A204.1 (cell line): ENCODE data around the gene KRTAP5-6.

Source experiments
- FAIRE-seq: peaks from 2 replicates; lab custom pipeline; 2012; peaks lifted over from hg19 to GRCh38; lab: Jason Lieb, UNC

The KRTAP5-6 gene

GRCh38 chr11:1733716-1734640 is 37.0 kb downstream of the KRTAP5-6 start:
- FAIRE-seq, result no peak

DNA sequence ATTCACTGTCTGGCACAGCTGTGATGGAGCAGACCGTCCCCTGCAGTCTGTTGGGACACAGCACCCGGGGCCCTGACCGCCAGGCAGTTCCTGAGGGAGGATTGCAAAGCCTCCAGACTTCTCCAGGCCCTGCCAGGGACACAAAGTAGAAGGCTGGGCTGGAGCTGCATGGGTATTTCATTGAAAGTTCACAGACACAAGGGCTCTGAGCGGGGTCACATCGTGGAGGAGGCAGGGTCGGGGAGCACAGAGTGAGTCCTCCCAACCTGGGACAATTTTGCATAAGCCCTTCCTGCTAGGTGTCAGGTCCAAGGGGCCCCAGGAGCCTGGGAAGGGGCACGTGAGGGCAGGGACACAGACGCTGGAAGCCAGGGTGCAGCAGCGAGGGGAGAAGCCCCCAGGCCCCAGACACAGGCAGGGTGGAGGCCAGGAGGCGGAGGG is 37.7 kb downstream of the KRTAP5-6 start:
- FAIRE-seq, result no peak

GRCh38 chr11:1735271-1735670 is 38.3 kb downstream of the KRTAP5-6 start:
- FAIRE-seq, result no peak

DNA sequence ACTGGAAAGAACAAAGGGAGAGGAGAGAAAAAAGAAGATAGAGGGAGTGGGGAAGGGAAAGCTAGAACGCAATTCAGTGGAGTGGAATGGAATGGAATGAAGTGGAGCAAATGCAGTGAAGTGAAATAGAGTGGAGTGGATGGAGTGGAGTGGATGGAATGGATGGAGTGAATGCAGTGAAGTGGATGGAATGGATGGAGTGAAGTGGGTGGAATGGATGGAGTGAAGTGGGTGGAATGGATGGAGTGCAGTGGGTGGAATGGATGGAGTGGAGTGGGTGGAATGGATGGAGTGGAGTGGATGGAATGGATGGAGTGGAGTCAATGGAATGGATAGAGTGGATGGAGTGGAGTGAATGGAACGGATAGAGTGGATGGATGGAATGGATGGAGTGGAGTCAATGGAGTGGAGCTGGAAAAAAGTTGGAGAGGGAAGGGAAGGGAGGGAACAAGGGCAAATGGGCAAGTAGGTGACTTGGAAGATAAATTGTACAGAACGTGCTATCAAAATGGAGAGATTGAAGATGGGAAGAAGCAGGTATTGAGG is 39.5 kb downstream of the KRTAP5-6 start:
- FAIRE-seq, result no peak

GRCh38 chr11:1737080-1737757 is 40.2 kb downstream of the KRTAP5-6 start:
- FAIRE-seq, result no peak

- FAIRE-seq, result no peak
Measured at GRCh38 chr11:1738380-1738779, 41.4 kb downstream of the KRTAP5-6 start.

GRCh38 chr11:1739576-1739975 is 42.6 kb downstream of the KRTAP5-6 start:
- FAIRE-seq, result no peak

DNA sequence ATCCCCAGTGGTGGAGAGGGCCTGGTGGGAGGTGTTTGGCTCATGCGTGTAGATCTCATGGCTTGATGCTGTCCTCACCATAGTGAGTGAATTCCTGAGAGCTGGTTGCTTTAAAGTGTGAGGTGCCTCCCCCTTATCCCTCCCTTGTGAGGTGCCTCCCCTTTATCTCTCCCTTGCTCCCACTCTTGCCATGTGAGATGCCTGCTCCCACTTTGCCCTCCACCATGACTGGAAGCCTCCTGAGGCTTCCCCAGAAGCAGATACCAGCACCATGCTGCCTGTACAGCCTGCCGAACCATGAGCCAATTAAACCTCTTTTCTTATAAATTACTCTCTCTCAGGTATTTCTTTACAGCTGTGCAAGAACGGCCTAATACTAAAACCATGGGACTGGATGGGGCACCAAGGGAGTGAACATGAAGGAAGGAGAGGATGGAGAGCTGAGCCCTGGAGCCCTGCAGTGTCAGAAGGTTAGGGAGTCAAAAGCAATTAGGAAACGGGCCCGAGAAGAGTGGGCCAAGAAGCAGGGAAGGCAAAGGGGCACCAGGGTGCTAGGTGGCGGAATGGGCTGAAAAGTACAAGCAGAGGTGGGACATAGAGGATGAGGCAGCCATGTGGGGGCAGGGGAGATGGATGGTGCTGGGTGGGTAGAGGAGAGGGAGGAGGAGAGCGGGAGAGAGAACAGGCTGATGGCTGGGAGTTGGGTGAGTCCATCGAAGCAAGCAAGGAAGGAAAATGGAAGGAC is 44.0 kb downstream of the KRTAP5-6 start:
- FAIRE-seq, result no peak

DNA sequence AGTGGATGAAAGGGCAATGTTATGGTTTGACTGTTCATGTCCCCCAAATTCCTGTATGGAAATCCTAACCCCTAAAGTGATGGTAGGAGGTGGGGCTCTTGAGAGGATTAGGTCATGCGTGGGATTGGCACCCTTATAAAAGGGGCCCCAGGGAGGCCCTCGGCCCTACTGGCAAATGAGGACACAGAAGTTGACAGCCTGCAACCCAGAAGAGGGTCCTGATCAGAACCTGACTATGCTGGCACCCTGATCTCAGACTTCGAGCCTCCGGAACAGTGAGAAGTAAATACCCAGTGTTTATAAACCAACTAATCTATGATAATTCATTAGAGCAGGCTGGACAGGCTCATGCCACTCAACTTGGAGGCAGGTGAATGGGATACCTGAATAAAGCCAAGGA is 44.7 kb downstream of the KRTAP5-6 start:
- no peak for FAIRE-seq

DNA sequence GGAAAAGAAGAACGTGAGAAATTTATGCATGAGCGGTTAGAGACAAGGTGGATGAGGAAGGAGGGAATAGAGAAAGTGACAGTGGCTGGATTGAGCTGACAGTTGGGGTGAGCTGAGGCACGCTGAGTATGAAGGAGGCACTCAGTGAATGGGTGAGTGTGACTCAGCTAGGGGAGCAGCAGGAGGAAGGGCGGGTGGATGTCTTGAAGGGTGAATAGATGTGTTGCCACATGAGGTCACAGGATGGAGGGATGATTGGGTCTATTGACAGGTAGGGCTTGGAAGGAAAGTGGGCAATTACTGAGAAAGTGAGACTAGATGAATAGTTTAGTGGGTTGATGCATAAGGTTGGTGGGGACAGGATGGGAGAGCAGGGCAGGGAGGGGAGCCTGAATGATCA is 45.4 kb downstream of the KRTAP5-6 start:
- FAIRE-seq, result no peak

DNA sequence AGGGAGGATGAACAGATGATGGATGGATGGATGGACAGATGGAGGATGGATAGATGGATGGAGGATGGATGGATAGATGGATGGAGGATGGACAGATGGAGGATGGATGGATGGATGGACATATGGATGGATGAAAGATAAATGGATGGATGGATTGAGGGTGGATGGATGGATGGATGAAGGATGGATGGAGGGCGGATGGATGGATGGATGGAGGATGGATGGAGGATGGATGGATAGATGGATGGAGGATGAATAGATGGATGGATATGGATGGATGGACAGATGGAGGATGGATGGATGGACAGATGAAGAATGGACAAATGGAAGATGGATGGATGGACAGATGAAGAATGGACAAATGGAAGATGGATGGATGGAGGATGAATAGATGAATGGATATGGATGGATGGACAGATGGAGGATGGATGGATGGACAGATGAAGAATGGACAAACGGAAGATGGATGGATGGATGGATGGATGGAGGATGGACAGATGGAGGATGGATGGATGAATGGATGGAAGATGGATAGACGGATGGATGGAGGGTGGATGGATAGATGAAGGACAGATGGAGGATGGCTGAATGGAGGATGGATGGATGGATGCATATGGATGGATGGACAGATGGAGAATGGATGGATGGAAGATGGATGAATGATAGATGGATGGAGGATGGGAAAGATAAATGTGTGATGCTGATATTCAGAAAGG is 46.0 kb downstream of the KRTAP5-6 start:
- no peak for FAIRE-seq

DNA sequence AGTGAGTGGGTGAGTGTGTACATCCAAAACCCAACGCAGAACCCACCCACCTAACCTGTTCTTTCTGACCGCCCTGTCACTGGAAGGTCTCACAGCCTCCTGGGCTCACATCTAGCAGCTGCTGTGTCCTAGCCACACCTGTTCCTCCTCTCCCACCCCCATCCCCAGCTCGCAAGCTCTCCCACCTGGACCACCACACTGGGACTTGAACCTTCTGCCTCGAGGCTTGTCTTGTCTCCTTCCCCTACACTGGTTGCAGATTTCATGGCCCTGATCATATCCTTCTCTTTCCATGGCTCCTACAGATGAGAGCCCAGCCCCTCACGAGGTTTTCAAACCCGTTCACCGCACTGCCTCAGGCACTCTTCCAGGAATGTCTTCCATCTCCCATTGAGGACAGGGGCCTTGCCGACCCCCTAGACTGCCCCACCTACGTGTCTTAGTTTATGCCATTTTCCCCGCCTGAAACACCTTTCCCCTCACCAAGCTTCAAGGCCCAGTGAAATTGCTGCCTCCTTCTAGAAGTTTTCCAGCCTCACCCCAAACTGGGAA is 46.7 kb downstream of the KRTAP5-6 start:
- FAIRE-seq, result no peak

DNA sequence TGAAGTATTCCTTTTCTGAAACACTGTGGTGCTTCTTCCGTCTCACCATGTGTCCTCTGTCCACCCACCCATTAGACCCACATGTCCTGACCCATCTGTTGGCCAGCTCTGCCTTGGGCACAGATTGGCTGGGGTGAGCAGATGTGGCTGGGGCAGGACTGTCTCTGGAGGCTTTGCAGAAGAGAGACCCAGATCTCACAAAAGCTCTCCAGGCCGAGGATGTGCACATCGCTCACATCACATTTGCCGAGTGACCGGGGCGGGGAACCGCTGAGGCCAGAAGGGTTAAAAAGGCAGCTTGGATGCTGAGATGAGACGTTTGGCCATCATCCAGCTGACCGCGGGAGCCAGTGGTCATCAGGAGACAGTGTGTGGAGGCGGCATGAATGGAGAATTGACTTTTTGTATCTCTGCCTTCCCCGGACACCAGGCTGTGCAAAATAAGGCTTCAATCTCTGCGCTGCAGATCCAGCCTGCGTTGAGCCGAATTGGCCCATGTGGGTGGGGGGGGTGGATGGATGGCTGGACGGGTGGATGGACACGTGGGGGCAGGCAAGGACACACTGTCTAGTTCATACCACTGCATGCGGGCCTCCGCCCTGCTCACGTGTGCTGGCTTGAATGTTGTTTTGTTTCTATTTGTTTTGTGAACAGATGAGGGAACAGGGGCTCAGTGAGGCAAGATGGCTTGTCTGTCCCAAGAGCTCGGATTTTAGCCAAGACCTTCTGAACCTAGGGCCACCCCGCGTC is 47.3 kb downstream of the KRTAP5-6 start:
- no peak for FAIRE-seq

- FAIRE-seq, result no peak
Measured at GRCh38 chr11:1744891-1745700, 48.1 kb downstream of the KRTAP5-6 start.

DNA sequence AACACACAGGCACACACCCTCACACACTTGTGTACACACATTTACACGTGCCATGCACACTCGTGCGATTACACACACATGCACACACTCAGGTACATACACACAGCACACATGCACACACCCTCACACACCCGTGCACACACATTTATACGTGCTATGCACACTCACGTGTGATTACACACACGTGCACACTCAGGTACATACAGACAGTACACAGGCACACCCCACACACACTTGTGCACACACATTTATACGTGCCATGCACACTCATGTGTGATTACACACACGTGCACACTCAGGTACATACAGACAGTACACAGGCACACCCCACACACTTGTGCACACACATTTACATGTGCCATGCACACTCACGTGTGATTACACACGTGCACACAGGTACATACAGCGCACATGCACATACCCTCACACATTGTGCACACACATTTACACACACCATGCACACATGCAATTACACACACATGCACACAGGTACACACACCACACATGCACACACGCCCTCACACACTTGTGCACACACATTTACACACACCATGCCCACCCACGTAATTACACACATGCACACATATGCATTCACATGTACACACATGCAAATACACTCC is 48.8 kb downstream of the KRTAP5-6 start:
- no peak for FAIRE-seq

DNA sequence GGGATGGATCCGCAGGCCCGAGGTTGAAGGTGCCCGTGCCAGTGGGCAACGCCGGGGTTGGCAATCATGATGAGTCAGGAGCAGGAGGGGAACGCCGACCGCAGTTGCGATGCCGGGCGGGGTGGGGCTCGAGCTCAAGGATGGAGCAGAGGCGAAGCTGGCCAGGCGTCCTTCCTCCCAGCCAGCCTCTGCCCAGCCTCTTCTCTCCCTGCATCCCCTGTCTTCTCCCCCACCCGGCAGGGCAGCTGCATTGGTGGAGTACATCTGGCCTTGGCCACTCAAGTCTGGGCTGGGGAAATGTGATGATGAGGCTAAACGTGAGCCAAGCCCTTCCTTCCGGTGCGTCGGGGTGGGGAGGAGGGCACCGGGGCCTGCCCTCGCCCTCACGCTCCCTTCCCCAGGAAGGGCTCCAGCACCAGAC is 49.5 kb downstream of the KRTAP5-6 start:
- no peak for FAIRE-seq

- FAIRE-seq, result no peak
Measured at GRCh38 chr11:1746956-1747752, 50.2 kb downstream of the KRTAP5-6 start.
